Omental fat pad (tissue), 4 donors: ENCODE data around the gene MAP3K13. TPM values are rescaled to one million over a fixed set of nuclear protein-coding genes. Genes with fewer than 3 reads are reported as not detected.

Source experiments
- ATAC-seq: fragments of 150-250 bp; one replicate; pipeline ENCODE4 v1.9.1; 2016; ENCODE audit warnings: mild to moderate bottlenecking, moderate library complexity; ENCODE audit not compliant: low FRiP score
- DNase-seq: peaks from one replicate; pipeline ENCODE4 v3.0.0-alpha.2; 2019; ENCODE audit warnings: low spot score
- CTCF ChIP-seq, 3 donors: fragments of 450-650 bp; IDR thresholded peaks; one replicate each; pipeline ENCODE4 v1.5.1; 2016 to 2017; ENCODE audit warnings: antibody characterized with exemption in 3 of 3, mild to moderate bottlenecking in 3 of 3, moderate library complexity in 2 of 3
- total RNA-seq, 4 donors: library from RNA; depleted of rRNA; stranded (reverse); fragments of >200 nt; gene quantifications; one replicate each; pipeline ENCODE4 v1.1.0, GENCODE V29; 2016

MAP3K13 gene
- total RNA-seq, result 10 to 100 TPM; 12.4 to 17.8 (median 16.3) TPM

- ATAC-seq, result peak; percentile 97
- no peak for TF ChIP-seq CTCF (IDR thresholded peaks at IDR 0.05)
Observed at GRCh38 chr3:185362850-185363661, at the start of gene MAP3K13. Gene MAP3K13 (plus strand): TSS chr3:185363136. CDS start chr3:185428582, 65,446 bp downstream.

GRCh38 chr3:185313693-185314246, 49.2 kb upstream of the MAP3K13 start:
- DNase-seq (no peak), ATAC-seq (no peak)
- no peak for TF ChIP-seq CTCF (IDR thresholded peaks at IDR 0.05)

More at GRCh38 chr3:185362850-185363661, at the start of gene MAP3K13:
- DNase-seq, result peak; percentile 61

GRCh38 chr3:185316740-185317412, 46.1 kb upstream of the MAP3K13 start:
- no peak for DNase-seq
- TF ChIP-seq CTCF (IDR thresholded peaks at IDR 0.05), result no peak
- ATAC-seq, result peak; percentile 64

GRCh38 chr3:185317674-185318073, 45.3 kb upstream of the MAP3K13 start:
- TF ChIP-seq CTCF (IDR thresholded peaks at IDR 0.05), result no peak
- DNase-seq (no peak), ATAC-seq (no peak)

GRCh38 chr3:185318141-185318540, 44.8 kb upstream of the MAP3K13 start:
- TF ChIP-seq CTCF (IDR thresholded peaks at IDR 0.05), result no peak
- no peak for DNase-seq
- ATAC-seq, result no peak

- no peak for TF ChIP-seq CTCF (IDR thresholded peaks at IDR 0.05)
- DNase-seq (no peak), ATAC-seq (no peak)
Observed at GRCh38 chr3:185319801-185320200, 43.1 kb upstream of the MAP3K13 start.
